Heart right ventricle (tissue), 16 donors: ENCODE data around the gene GP5. TPM values are rescaled to one million over a fixed set of nuclear protein-coding genes. Genes with fewer than 3 reads are reported as not detected.

Experiments
- ATAC-seq, 8 donors: fragments of 200-7000 bp; cut with Tn5 transposase; one replicate each; pipeline ENCODE4 v1.9.1; 2020; ENCODE audit warnings: mild to moderate bottlenecking in 8 of 8, moderate library complexity in 8 of 8, moderate number of reproducible peaks in 1 of 8
- DNase-seq, 2 donors: peaks; one replicate each; pipeline ENCODE4 v3.0.0-alpha.2; 2020
- H3K27ac ChIP-seq, 10 donors: fragments of 200-600 bp; sonication (generic) in 2 of 10; one replicate each; pipeline versions ENCODE4 v1.5.0 to v1.8.0; 2020 to 2022; ENCODE audit warnings: mild to moderate bottlenecking in 3 of 10
- H3K27me3 ChIP-seq, 7 donors: fragments of 200-600 bp; one replicate each; pipeline ENCODE4 v1.8.0; 2021 to 2022; ENCODE audit warnings: mild to moderate bottlenecking in 2 of 7
- H3K36me3 ChIP-seq, 9 donors: fragments of 200-600 bp; sonication (generic) in 1 of 9; one replicate each; pipeline versions ENCODE4 v1.5.0 to v1.8.0; 2020 to 2022; ENCODE audit warnings: mild to moderate bottlenecking in 2 of 9
- H3K4me1 ChIP-seq, 9 donors: fragments of 200-600 bp; sonication (generic) in 1 of 9; one replicate each; pipeline versions ENCODE4 v1.5.0 to v1.8.0; 2020 to 2022; ENCODE audit warnings: mild to moderate bottlenecking in 4 of 9
- H3K4me3 ChIP-seq, 10 donors: fragments of 200-600 bp; sonication (generic) in 2 of 10; one replicate each; pipeline versions ENCODE4 v1.5.0 to v1.8.0; 2020 to 2022; ENCODE audit warnings: mild to moderate bottlenecking in 7 of 10, moderate library complexity in 2 of 10
- H3K9me3 ChIP-seq, 11 donors: fragments of 200-600 bp in 10 of 11; sonication (generic) in 2 of 11; one replicate each; pipeline versions ENCODE4 v1.5.0 to v1.8.0; 2013 to 2022; ENCODE audit warnings: mild to moderate bottlenecking in 2 of 11, control low read depth in 1 of 11, moderate library complexity in 1 of 11
- CTCF ChIP-seq, 9 donors: fragments of 200-600 bp; sonication (generic) in 2 of 9; IDR thresholded peaks; one replicate each; pipeline versions ENCODE4 v1.5.0 to v1.8.0; 2021 to 2022; ENCODE audit warnings: antibody characterized with exemption in 9 of 9, mild to moderate bottlenecking in 5 of 9, moderate library complexity in 1 of 9
- WGBS, 2 donors: extraction: QIAGEN DNeasy Blood & Tissue Kit; methylation state at CpG; one replicate each; pipeline ENCODE4 v1.1.7; 2013; ENCODE audit warnings: inconsistent platforms in 1 of 2; 5-methylcytosine and 5-hydroxymethylcytosine counted together
- intact Hi-C, 10 donors: fragments of 100-400 bp; cut with DNase I; formaldehyde crosslinking; loops; one replicate each; pipeline versions ENCODE4 v1.11.1 to v1.14.2; 2022
- long read RNA-seq, 3 donors: library from polyadenylated mRNA; unstranded; transcript quantifications; one replicate each; pipeline ENCODE4 v2.0.0, GENCODE V29; 2020 to 2021
- polyA plus RNA-seq, 2 donors: library from polyadenylated mRNA; stranded (reverse); fragments of 200-250 nt; gene quantifications; one replicate each; pipeline ENCODE4 v1.2.3, GENCODE V29; 2013
- total RNA-seq, 10 donors: library from RNA; stranded (reverse); fragmentation: NEBNext Ultra II Directional in 3 of 10; extraction: Animal tissue kit (Norgen Biotek cat#: 25700) in 3 of 10; gene quantifications; one replicate each; pipeline versions ENCODE4 v1.2.1 to v1.2.4, GENCODE V29; 2021 to 2023
- donor health status: Arrhythmogenic right ventricular cardiomyopathy.
- donor health status: ischemic (EF 13 %, LVEDD 7.1; RV severe dilation, severe dysfunction).
- donor health status: healthy with polysubstance abuse.
- donor health status: DM: no; HTN: yes; CAD: no.
- donor health status: DM: no; HTN: no; CAD: no.
- donor health status: ischemic (EF 25% LVEDD 6.9; RV normal size, moderate dysfunction).
- donor health status: ischemic (EF 25% LVEDD 5.7; RV mildly dilated, moderate dysfunction).
- donor health status: healthy.
- donor health status: DM: yes; HTN: yes; CAD: no.
- donor health status: Ischemic cardiomyopathy.
- donor health status: ischemic (EF 35%, LVEDD 5.7; RV mildly dilated, moderate dysfunction).
- donor health status: nonischemic (EF 11% LVEDD 7.7; RV severe dilation, severe dysfunction).
- donor health status: DM: yes; HTN: yes; CAD: no.
- donor health status: PGD.
- donor health status: ischemic (EF 29% LVEDD 5.4; RV normal size, mild dysfunction).
- donor health status: nonischemic (EF 23%, LVEDD 6.1; RV moderate dilation, normal function).

The GP5 gene, protein sequence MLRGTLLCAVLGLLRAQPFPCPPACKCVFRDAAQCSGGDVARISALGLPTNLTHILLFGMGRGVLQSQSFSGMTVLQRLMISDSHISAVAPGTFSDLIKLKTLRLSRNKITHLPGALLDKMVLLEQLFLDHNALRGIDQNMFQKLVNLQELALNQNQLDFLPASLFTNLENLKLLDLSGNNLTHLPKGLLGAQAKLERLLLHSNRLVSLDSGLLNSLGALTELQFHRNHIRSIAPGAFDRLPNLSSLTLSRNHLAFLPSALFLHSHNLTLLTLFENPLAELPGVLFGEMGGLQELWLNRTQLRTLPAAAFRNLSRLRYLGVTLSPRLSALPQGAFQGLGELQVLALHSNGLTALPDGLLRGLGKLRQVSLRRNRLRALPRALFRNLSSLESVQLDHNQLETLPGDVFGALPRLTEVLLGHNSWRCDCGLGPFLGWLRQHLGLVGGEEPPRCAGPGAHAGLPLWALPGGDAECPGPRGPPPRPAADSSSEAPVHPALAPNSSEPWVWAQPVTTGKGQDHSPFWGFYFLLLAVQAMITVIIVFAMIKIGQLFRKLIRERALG
- under 1 TPM in 6 of 10 donors, not detected in 4; 0.09 to 0.21 (median 0.15) TPM for total RNA-seq
- polyA plus RNA-seq = under 1 TPM in 1 of 2 donors, not detected in 1; 0.01 TPM
- long read RNA-seq, donor 1 = 0 reads
- long read RNA-seq, donor 2 = 0 reads
- long read RNA-seq, donor 3 = 0 reads

DNA sequence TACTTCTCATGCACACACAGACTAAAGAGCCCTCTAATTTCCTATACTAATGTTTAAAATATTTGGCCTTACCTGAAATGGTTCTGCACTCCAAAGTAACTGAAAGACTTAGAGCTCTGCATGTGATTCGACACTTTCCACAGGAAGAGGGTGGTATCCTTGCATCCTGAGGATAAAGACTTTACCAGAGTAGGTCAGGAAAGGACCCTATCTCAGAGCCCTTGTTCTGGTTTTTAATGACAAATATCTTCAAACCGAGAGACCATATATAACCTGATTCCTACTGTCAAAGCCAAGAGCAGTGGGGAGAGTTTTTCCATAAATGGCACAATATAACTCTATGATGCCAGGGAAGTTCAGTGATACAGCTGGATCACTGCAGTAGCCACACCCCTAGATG lies at the start of gene GP5:
TSS of gene GP5 (minus strand) at position 101 of the 400 bp plus-strand sequence. CDS start 984 bp downstream, outside the sequence.
- Histone ChIP-seq H3K9me3 (no peaks in the 10 kb centered on the region), H3K27me3 (peaks cover 0 to 56% (median 31%) of the 10 kb centered on the region in 7 donors), H3K27ac (peak within 1 kb of the TSS in 1 of 10 donors; percentile 6), H3K4me1 (peaks cover 0 to 21% (median 16%) of the 10 kb centered on the region in 9 donors), H3K36me3 (peaks cover 0 to 18% (median 0%) of the 10 kb centered on the region in 9 donors), H3K4me3 (peak within 1 kb of the TSS in 8 of 10 donors; percentile 5 to 51 (median 37))
- intact Hi-C loops = loop anchor here in 1 of 10 donors (5.0 kb wide), 1 partner anchor 62 kb away; no protein-coding TSS in a partner anchor
- 57 to 68% methylated on average over 2 of the region's 2 CpGs for WGBS, 2 donors
- ATAC-seq = no peak
- no peak for TF ChIP-seq CTCF (IDR thresholded peaks at IDR 0.05)
- no peak for DNase-seq

- Histone ChIP-seq H3K27ac (no peak overlapping the region), H3K4me3 (no peak overlapping the region), H3K36me3 (peaks cover 0 to 100% (median 53%) of the 10 kb centered on the region in 9 donors), H3K4me1 (no peaks in the 10 kb centered on the region), H3K27me3 (no peaks in the 10 kb centered on the region), H3K9me3 (no peaks in the 10 kb centered on the region)
- intact Hi-C loops = no loop called here
- 96 to 97% methylated on average over 1 of the region's 1 CpG for WGBS, 2 donors
- TF ChIP-seq CTCF (IDR thresholded peaks at IDR 0.05) = no peak
- DNase-seq (no peak), ATAC-seq (no peak)
These were observed 48.6 kb upstream of the GP5 start for GRCh38 chr3:194447657-194448056.

DNA sequence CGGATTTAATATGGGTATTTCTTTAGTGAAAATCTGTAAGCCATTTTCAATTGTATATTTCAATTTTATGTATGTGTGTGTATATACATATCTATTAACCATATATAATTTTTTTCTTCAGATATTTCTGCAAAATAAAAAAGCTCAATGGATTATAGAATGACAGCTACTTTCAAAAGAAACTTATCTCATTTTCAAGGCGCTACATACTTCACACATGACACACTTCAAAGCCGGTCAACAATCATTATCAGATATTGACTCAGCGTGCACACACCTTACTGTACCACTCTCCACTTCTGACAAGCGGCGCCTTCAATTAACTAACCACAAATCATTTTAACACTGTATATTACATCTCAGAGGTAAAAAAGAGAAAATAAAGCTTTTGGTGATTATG lies 48.1 kb upstream of the GP5 start:
- Histone ChIP-seq H3K36me3 (peaks cover 0 to 100% (median 53%) of the 10 kb centered on the region in 9 donors), H3K27ac (no peak overlapping the region), H3K4me1 (no peaks in the 10 kb centered on the region), H3K27me3 (no peaks in the 10 kb centered on the region), H3K4me3 (no peak overlapping the region), H3K9me3 (no peaks in the 10 kb centered on the region)
- no peak for TF ChIP-seq CTCF (IDR thresholded peaks at IDR 0.05)
- 86 to 91% methylated on average over 6 of the region's 6 CpGs for whole genome bisulfite sequencing, 2 donors
- ATAC-seq (no peak), DNase-seq (no peak)
- intact Hi-C loops = no loop called here

- no peaks in the 10 kb centered on the region for H3K27me3 ChIP-seq
- no peak for ATAC-seq
- H3K4me3 ChIP-seq = no peak overlapping the region
- 87 to 88% methylated on average over 4 of the region's 4 CpGs for WGBS, 2 donors
- DNase-seq = no peak
- no peaks in the 10 kb centered on the region for H3K9me3 ChIP-seq
- peaks cover 0 to 100% (median 54%) of the 10 kb centered on the region in 9 donors for H3K36me3 ChIP-seq
- intact Hi-C loops = no loop called here
- H3K27ac ChIP-seq = no peak overlapping the region
- TF ChIP-seq CTCF (IDR thresholded peaks at IDR 0.05) = no peak
- H3K4me1 ChIP-seq = no peaks in the 10 kb centered on the region
These were observed 47.7 kb upstream of the GP5 start for GRCh38 chr3:194446754-194447153.
